NCI-H748 treated with DMSO at 0.1 percent for 48 hours (cell line): ENCODE results near the gene EDEM1.

Source experiments
- DNase-seq: peaks from one replicate; lab custom pipeline; 2025; lab: John Stamatoyannopoulos, UW

Gene EDEM1

DNA sequence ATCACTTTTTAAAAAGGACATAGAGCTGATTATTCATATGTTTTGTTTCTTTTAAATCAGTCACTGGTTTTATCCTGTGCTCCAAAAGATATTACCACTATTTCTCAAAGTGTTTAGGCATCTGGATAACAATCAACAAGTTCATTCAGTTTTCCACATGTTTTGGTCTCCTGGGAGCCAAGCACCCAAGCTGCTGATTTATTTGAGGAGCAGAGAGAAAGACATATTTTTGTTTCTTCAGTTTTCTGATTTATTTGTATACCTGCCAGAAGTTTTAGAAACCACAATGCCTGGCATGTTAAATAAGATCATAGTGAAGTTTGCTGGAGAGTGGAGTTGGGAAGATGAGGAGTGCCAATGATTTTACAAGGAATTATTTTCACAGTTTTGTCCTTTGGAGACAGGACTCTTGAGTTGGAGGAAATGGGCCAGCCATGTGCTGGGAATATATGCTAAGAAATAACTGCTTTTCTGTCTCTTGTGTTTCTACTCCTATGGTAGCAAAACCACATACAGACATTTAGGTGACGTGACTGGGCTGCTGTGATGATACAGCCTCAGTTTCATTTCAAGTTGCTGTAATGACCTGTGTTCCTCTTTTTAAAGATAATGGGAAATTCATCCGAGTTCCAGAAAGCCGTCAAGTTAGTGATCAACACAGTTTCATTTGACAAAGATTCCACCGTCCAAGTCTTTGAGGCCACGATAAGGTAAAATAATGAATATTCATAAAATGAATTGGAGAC is 11.7 kb downstream of the EDEM1 start:
- no peak for DNase-seq

DNA sequence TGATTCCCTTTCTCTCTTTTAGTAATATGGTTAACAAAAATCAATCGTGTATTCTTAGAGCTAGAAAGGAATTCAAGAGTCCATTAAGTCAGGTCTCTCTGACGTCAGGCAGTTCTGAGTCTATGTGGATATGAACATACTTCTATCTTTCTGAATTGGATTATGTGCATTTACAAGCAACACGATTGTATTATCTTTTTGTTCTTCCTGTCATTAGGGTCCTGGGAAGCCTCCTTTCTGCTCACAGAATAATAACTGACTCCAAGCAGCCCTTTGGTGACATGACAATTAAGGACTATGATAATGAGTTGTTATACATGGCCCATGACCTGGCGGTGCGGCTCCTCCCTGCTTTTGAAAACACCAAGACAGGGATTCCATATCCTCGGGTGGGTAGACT is 14.0 kb downstream of the EDEM1 start:
- peak; percentile 9 for DNase-seq

DNA sequence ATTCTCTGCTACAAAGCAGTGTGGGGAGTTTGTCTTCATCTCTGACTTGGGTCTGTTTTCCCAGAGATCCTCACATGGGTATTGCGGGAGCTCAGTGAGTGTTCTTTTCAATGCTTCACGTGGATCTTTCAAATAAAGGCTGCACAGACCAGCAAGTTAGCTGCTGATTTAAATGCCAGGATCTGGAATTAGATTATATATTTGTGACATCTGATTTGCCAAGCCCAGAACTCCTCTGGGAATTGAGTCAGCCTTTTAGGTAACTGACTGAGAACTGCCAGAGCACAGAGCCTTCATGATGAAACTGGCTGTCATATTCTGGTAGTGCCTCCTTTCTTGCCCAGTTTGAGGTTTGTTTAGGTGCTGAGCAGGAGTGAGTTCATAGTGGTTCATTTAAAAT is 14.7 kb downstream of the EDEM1 start:
- no peak for DNase-seq

DNA sequence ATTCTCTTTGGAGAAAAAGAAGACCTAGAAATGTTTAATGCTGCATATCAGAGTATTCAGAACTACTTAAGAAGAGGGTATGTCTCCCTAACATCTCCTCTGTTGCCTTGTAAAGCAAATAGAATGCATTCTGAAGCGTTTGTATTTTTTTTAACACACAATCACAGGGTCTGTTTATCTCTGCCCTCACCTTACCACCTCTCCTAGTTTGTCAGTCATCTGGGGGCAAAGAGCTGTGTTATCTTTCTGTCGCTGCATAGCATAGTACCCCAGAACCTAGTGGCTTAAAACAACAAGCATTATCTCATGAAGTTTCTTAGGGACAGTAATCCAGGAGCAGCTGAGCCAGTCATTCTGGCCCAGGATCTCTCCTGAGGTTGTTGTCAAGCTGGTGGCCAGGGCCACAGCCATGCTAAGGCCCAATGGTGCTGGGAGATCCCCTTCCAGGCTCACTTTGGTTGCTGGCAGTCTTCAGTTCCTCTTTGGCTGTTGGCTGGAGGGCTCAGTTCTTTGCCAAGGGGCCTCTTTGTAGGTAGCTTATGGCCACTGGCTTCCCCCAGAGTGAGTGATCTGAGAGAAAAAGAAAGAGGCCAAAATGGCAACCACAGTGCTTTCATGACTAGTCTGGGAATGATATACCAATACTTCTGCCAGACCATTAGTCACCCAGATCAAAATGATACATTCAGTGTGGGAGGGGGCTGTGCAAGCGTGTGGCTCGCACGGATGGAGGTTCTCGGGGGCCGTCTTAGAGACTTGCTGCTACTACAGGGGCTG is 17.8 kb downstream of the EDEM1 start:
- no peak for DNase-seq

DNA sequence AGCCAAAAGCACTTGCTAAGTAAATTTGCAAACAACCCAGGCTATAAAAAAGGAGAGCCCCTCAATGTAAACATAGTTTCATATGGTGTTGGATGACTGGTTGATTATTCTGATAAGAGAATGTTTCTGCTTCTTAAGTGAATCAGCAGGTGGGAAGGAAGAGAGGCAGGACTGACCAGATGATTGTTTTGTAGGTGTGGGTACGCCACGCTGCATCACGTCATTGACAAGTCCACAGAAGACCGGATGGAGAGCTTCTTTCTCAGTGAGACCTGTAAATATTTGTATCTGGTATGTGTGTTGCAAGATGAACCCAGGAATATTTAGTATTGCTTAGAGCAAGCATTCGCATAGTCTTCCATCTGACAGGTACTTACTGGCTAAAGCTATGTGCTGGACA is 23.4 kb downstream of the EDEM1 start:
- peak; percentile 94 for DNase-seq

DNA sequence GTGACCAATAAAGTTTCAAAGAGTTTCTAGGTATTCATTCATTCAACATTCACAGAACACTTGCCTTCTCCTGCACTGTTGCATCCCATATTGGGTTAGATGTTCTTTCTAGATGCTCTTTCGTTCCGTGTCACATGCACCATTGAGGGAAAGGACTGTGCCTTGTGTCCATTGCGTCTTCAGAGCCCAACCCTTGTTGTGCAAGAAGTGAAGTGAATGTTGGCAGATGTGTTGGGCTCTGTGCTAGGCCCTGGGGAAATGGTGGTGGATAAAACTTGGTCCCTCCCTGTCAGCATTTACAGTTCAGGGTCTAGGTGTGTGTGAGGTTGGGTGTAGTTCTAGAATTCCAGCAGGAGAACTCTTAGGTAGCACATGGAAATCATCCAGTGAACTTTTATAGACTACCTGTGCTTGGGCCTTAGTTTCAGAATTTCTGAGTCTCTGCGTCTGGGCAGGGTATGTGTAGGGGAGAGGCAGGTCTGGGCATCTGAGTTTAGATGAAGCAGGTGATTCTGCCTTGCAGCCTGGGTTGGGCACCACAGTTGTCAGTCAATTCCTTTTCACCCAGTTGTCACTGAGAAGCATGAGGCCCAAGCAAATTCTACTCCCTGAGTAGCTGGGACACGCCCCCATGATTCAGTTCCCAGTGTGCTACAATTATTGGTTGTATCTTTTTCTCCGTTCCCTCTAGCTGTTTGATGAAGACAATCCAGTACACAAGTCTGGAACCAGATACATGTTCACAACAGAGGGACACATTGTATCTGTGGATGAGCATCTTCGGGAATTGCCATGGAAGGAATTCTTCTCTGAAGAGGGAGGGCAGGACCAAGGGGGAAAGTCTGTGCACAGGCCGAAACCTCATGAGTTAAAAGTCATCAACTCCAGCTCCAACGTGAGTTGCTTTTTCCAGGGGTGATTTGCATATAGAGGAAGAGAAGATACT is 25.4 kb downstream of the EDEM1 start:
- no peak for DNase-seq

DNA sequence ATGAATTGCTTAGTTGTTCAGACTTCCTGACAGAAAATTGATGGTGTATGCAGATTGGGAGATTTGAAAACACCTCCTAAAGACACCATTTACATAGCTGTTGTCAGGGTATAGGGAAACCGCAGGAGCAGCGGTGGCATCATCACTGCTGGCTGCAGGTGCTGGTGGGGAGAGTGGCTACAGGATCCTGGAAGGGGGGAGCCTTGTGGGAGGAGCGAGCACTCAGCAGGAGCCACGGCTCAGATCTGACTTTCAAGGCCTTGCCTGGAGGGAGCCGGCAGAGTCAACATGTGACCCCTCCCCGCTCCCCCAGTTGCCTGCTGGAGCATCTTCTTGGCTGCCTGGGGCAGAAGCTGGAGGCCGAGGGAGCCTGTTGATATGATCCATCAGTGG is 26.1 kb downstream of the EDEM1 start:
- DNase-seq: no peak

DNA sequence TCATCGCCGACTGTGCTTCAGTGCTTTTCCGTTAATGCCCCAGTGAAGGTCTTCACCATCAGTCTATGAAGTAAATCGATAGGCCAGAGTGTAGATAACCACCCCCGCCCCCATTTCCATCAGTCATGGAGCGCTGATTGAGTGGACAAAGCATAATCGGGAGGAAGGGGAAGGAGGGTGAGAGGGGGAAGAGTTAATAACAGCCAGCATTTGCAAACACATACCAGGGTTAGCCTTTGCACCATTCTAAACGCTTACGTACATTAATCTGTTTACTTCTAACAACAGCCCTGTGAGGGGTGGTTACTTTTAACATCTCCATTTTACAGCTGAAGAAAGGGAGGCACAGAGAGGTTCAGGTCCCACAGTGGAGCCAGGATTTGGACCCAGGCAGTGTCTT is 26.8 kb downstream of the EDEM1 start:
- DNase-seq: no peak

DNA sequence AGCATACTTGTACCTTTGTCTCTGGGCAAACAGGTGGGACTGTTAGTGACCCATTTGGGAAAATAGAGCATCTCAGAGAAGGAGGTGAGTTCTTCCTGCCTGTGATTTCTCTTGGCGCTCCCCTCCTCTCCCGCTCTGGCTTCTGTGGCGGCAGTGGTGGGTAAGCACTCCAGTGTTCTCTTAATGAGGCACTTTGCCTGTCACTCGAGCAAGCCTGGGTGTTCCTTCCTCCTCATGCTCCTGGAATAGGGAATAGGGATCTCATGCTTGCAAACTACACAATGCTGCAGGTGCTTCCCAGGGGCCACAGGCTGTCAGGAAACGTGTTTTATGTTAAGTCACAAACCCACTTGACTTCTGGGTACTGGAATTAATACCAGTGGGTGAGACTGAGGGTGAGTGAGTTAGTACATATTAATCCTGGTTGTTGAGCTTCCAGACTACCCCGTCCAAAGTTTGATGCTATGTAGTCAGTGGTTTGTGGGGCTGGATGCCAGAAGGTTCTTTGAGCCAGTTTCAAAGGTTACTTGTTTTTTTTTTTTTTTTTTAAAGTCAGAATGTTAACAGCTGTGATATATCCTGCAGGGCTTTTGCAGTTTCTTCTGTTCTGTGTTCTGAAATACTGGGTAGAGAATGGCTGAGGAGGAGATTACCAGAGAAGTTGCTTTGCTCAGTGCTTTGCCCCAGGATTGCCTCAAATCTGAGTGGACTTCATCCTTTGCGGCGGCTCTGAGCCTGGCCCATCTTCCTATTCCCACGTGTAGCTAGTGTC is 30.5 kb downstream of the EDEM1 start:
- no peak for DNase-seq

DNA sequence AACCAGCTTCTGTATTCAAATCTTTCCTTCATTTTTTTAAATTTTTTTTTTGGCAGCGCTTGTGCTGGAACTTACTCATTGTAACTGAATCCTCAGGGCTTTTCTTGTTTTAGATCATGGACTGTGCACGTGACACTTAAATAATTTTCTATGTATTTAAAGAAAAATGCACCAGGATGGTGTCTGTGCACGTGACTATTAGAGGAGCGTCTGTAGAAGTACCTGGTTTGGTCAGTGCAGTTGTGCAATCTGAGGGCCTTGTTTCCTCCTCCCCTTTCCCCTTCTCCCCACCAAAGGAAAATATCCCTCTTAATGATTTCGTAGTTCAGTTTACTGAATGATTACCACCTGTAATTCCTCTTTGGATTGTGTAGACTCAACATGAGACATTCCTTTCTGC is 31.3 kb downstream of the EDEM1 start:
- DNase-seq: no peak

DNA sequence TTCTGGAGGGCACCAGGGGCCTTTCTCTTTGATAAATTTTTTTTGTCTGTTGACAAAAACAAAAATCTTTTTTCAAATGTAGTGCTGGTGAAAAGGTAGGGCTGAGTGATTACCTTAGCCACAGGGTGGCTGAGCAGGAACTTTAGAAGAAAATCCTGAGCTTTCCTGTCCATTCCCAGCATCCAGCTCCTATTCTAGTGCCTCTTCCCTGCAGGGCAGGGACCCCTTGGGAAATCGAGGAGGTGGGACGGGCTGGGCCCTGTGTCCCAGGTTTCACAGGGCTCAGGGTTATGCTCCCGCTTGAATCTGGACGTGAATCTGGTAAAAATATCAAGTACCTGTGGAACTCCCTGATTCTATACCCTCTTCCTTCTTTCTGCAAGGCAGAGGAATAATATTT is 31.7 kb downstream of the EDEM1 start:
- DNase-seq: no peak

DNA sequence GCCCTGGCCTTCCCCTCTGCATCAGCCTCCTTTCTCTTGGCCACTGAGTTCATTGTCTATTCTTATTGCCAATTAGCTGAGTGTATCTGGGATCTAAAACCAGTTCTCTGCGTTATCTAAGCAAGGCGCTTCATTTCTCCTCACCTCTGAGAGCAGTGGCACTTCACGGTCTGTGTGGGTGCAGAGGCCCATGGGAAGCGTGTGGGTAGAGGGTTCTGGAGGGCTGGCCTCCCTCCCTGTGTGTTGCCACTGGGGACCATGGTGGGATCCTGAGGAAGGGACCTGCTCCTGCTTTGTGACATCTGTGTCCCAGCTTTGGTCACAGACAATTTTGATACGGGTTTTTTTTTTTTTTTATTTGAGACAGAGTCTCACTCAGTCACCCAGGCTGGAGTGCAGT is 32.7 kb downstream of the EDEM1 start:
- DNase-seq: no peak

DNA sequence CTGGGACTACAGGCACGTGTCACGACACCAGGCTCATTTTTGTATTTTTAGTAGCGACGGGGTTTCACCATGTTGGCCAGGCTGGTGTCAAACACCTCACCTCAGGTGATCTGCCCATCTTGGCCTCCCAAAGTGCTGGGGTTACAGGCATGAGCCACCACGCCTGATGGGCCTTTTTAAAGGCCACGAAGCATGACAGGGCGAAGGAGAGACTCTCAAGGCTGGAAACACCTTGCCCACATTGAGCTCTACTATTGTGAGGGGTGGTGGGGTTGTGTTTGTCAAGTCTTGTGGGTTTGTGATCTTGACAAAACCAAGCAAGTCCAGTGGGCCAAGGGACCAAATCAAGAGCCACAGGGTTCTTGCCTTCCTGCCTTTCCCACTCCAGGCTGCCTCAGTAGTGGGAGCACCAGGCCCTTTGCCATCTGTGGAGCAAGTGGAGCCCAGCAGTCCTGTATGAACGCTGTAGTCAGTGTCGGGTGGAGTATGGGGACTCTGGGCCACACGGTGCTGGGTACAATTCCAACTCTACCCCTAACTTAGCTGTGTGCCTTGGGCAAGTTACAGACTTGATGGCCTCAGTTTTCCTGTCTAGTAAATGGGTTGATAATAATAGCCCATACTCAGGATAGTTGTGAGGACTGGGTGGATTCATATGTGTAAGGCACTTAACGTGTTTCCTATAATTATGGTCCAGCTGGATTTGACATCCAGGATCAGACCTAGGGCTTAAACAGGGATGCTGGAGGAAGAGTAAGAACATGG is 33.3 kb downstream of the EDEM1 start:
- DNase-seq: no peak

DNA sequence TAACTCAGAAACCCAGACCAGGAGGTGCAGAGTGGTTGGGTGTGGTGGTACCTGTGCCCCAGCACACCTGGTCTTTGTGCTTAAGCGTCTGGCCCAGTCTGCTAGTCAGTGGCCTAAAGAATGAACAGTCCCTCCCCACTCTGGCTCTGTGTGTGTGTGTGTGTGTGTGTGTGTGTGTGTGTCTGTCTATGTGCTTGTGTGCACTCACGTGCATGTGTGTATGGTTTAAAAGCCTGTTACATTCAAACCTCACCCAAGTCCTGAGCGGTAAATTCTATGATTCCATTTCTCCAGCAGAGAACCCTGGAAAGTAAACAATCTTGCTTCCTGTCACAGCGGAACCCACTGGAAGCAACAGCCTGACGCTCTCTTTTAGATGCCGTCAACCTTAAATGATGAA is 34.2 kb downstream of the EDEM1 start:
- DNase-seq: no peak

DNA sequence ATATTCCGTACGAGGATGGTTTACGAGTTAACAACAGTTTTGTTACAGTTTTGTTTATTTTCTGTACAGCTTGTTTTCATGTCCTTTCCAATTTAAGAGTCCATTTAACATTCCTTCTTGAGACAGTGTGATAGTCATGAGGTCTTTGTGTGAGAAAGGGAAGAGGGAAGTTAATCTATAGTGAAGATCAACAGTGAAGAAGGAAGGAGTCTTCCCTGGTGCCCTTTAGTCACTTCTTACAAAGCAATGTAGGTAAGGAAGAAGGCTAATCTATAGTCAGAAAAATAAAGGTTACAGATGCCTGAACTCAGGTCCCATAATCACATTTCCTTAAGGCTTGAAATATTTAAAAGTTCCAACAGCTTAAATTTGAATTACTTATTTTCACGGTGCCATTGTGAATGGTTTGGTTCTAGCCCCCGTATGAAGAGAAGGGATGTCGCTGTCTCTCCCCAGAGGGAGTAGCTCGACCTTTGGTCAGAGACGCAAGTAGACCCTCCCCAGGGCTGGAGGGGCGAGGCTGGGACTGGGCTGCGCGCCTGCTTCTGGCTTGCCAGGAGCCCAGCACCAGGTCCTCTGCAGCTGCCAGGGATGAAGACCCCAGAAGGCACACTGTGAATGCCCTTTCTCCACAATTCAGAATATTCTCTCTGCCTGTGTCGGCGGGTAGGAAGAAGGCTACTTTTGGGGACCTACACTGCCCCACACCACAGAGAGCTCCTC is 34.9 kb downstream of the EDEM1 start:
- DNase-seq: no peak

DNA sequence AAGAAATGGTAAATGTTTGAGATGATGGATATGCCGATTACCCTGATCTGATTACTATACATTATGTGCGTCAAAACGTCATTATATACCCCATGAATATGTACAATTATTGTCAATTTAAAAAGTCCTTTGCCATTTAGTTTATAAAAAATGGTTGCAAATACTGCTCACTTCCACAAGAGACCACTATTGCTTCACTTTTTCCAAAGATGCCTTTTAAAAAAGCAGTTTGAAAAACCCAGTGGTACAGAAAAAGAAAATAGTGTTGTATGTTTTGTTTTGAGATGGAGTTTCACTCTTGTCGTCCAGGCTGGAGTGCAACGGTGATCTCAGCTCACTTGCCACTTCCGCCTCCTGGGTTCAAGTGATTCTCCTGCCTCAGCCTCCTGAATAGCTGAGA is 39.3 kb downstream of the EDEM1 start:
- peak; percentile 19 for DNase-seq

DNA sequence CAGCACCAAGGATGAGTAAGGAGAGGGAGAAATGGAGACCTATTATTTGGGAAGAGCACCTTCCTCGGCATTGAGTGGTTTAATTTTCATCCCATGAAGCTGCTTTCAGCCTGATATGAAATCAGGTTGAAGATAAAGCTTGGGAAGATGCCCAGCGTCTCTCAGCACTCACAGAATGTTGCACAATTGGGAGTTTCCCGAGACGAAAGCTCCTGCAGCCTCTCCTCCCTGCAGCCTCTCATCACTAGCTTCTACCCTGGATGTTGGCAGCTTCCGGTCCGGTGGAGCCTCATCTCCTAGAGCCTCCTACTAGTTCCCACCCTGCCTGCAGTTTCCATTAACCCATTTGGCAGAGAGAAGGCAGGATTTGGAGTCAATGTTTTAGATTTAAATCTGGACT is 40.3 kb downstream of the EDEM1 start:
- no peak for DNase-seq

DNA sequence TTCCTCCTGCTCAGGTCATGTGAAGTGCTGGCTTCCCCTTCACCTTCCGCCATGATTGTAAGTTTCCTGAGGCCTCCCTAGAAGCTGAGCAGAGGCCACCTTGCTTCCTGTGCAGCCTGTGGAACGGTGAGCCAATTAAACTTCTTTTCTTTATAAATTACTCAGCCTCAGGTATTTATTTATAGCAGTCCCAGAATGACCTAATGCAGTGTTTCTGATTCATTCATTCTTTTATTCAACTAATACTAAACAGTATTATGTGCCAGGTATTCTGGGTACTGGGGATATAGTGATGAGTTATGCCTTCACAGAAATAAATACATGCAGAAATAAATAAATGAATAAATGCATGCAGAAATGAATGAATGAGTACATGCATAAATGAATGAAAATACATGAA is 41.9 kb downstream of the EDEM1 start:
- no peak for DNase-seq

DNA sequence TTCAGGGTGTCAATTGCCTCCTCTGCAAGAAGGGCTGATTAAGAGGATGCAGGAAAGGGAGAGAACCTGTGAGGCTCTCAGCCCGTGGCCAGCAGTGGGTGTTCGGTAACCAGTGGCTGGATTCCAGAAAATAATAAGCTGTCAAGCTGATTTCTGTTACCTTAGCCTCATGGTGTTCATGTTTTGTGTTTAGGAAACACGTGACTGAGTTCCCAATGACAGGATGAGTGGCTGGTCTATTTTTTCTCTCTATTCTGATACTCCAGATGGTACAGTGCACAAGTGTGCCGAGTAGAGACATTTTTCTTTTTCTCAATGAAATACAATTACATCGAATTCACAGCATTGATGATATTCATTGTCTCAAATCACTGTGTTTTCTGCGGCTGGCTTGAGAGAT is 43.6 kb downstream of the EDEM1 start:
- no peak for DNase-seq

DNA sequence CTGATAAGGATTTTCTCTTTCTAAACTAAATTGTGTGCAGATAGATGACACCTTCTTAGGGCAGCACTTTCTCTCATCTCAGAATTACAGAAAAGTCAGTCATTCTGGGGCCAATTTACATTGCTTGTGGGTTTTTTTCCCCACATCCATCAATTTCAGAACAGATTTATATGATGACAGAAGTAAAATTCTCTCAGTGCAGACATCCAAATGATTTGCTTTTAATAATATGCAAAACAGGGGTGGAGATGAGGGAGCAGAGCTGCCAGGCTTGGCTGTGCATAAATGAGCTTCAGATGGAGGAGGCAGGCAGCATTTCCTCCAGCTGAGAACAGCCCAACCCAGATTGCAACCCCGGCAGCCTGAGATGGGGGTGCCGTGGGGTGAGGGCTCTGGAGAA is 44.0 kb downstream of the EDEM1 start:
- no peak for DNase-seq
